ENCODE data around the gene ST6GALNAC3. TPM values are rescaled to one million over a fixed set of nuclear protein-coding genes. Genes with fewer than 3 reads are reported as not detected.

Gene ST6GALNAC3
- total RNA-seq, 6 experiments from 2014 or later, result 1.00 to 1.7 (median 1.2) TPM

- H3K27ac Mint-ChIP-seq, result no peak overlapping the region
- no peaks in the 10 kb centered on the region for H3K36me3 Mint-ChIP-seq (ENCODE audit: low read depth)
- DNase-seq, result no peak
- H3K9me3 Mint-ChIP-seq, result peaks cover 10% of the 10 kb centered on the region
- H3K4me3 Mint-ChIP-seq, result no peak overlapping the region
- H3K27me3 Mint-ChIP-seq (ENCODE audit: insufficient read depth), result no peaks in the 10 kb centered on the region; the same call in 1 of the 2 replicates
- no peaks in the 10 kb centered on the region for H3K4me1 Mint-ChIP-seq (ENCODE audit: low read depth)
- TF ChIP-seq CTCF (IDR thresholded peaks at IDR 0.05), result no peak
Measured at GRCh38 chr1:76218888-76219287, 144.3 kb downstream of the ST6GALNAC3 start.

GRCh38 chr1:76219366-76219818 lies 144.8 kb downstream of the ST6GALNAC3 start:
- H3K9me3 Mint-ChIP-seq, result peaks cover 10% of the 10 kb centered on the region

GRCh38 chr1:76224752-76225151 lies 150.2 kb downstream of the ST6GALNAC3 start:
- Mint-ChIP-seq H3K27ac (no peak overlapping the region), H3K4me3 (no peak overlapping the region), H3K27me3 (ENCODE audit: insufficient read depth) (peaks cover 2% of the 10 kb centered on the region; the same call in 1 of the 2 replicates), H3K9me3 (peaks cover 6% of the 10 kb centered on the region; the same call in 1 of the 2 replicates), H3K36me3 (ENCODE audit: low read depth) (no peaks in the 10 kb centered on the region), H3K4me1 (ENCODE audit: low read depth) (no peaks in the 10 kb centered on the region)
- DNase-seq, result no peak
- no peak for TF ChIP-seq CTCF (IDR thresholded peaks at IDR 0.05)

More at GRCh38 chr1:76219366-76219818, 144.8 kb downstream of the ST6GALNAC3 start:
- Mint-ChIP-seq H3K4me3 (no peak overlapping the region), H3K27me3 (ENCODE audit: insufficient read depth) (no peaks in the 10 kb centered on the region; the same call in 1 of the 2 replicates), H3K36me3 (ENCODE audit: low read depth) (no peaks in the 10 kb centered on the region), H3K4me1 (ENCODE audit: low read depth) (no peaks in the 10 kb centered on the region), H3K27ac (no peak overlapping the region)
- no peak for TF ChIP-seq CTCF (IDR thresholded peaks at IDR 0.05)
- DNase-seq, result no peak

- no peaks in the 10 kb centered on the region for H3K36me3 Mint-ChIP-seq (ENCODE audit: low read depth)
- DNase-seq, result no peak
- TF ChIP-seq CTCF (IDR thresholded peaks at IDR 0.05), result no peak
- H3K27ac Mint-ChIP-seq, result no peak overlapping the region
- no peak overlapping the region for H3K4me3 Mint-ChIP-seq
- H3K4me1 Mint-ChIP-seq (ENCODE audit: low read depth), result no peaks in the 10 kb centered on the region
- peaks cover 5% of the 10 kb centered on the region; the same call in 1 of the 2 replicates for H3K9me3 Mint-ChIP-seq
- peaks cover 2% of the 10 kb centered on the region; the same call in 1 of the 2 replicates for H3K27me3 Mint-ChIP-seq (ENCODE audit: insufficient read depth)
Measured at GRCh38 chr1:76225526-76225925, 151.0 kb downstream of the ST6GALNAC3 start.

- Mint-ChIP-seq H3K4me1 (ENCODE audit: low read depth) (no peaks in the 10 kb centered on the region), H3K36me3 (ENCODE audit: low read depth) (no peaks in the 10 kb centered on the region)
Measured at GRCh38 chr1:76227621-76228020, 153.1 kb downstream of the ST6GALNAC3 start.

More at GRCh38 chr1:76227621-76228020, 153.1 kb downstream of the ST6GALNAC3 start:
- no peak overlapping the region for H3K27ac Mint-ChIP-seq
- peaks cover 2% of the 10 kb centered on the region; the same call in 1 of the 2 replicates for H3K27me3 Mint-ChIP-seq (ENCODE audit: insufficient read depth)
- TF ChIP-seq CTCF (IDR thresholded peaks at IDR 0.05), result no peak
- H3K4me3 Mint-ChIP-seq, result no peak overlapping the region
- H3K9me3 Mint-ChIP-seq, result peaks cover 5% of the 10 kb centered on the region; the same call in 1 of the 2 replicates
- no peak for DNase-seq

All from HFFc6 (cell line).